T-helper 17 cell (primary cell): ENCODE data around the gene NME9. TPM values are rescaled to one million over a fixed set of nuclear protein-coding genes. Genes with fewer than 3 reads are reported as not detected.

Source experiments
- ATAC-seq: fragments of 150-1000 bp; cut with Tn5 transposase; 2 replicates; pipeline ENCODE4 v1.10.0; 2021; ENCODE audit warnings: mild to moderate bottlenecking, moderate library complexity
- DNase-seq, 3 donors: peaks; one replicate each; pipeline versions ENCODE4 v3.0.0 to v3.0.0-alpha.2; 2020 to 2021
- H3K9me3 ChIP-seq: one replicate; pipeline ENCODE4 v1.7.0; 2013; ENCODE audit warnings: low read length, mild to moderate bottlenecking; ENCODE audit not compliant: control insufficient read depth, poor library complexity, severe bottlenecking
- H3K27ac Mint-ChIP-seq: one replicate; pipeline ENCODE4 v1.8.0; 2022; ENCODE audit warnings: mild to moderate bottlenecking, moderate library complexity, mixed read lengths
- H3K27me3 Mint-ChIP-seq: one replicate; pipeline ENCODE4 v1.8.0; 2022; ENCODE audit warnings: mixed read lengths
- H3K36me3 Mint-ChIP-seq: one replicate; pipeline ENCODE4 v1.8.0; 2022; ENCODE audit warnings: low read depth, mixed read lengths
- H3K4me1 Mint-ChIP-seq: one replicate; pipeline ENCODE4 v1.8.0; 2022; ENCODE audit warnings: mild to moderate bottlenecking, mixed read lengths
- H3K4me3 Mint-ChIP-seq: one replicate; pipeline ENCODE4 v1.8.0; 2022; ENCODE audit warnings: mild to moderate bottlenecking, moderate library complexity, mixed read lengths
- total RNA-seq, 4 donors: library from RNA in 2 of 4; stranded (reverse) in 2 of 4; gene quantifications; one replicate each; pipeline ENCODE4 v1.2.3 and lab custom pipeline; 2022 to 2026

Gene NME9
- total RNA-seq, 2 donors from 2014 or later = 0.60 to 0.85 TPM

GRCh38 chr3:138281561-138281960 is 48.1 kb downstream of the NME9 start:
- ATAC-seq = no peak
- DNase-seq = no peak
- peaks cover 5% of the 10 kb centered on the region for H3K36me3 Mint-ChIP-seq
- peak overlapping the region; percentile 29 for H3K27ac Mint-ChIP-seq
- H3K27me3 Mint-ChIP-seq = no peaks in the 10 kb centered on the region
- no peak overlapping the region for H3K4me3 Mint-ChIP-seq
- H3K9me3 ChIP-seq = no peaks in the 10 kb centered on the region
- no peaks in the 10 kb centered on the region for H3K4me1 Mint-ChIP-seq

- Mint-ChIP-seq H3K4me3 (no peak overlapping the region), H3K36me3 (peaks cover 13% of the 10 kb centered on the region), H3K27ac (peak overlapping the region; percentile 11), H3K27me3 (no peaks in the 10 kb centered on the region), H3K4me1 (peaks cover 8% of the 10 kb centered on the region)
- DNase-seq = no peak
- no peak for ATAC-seq
- H3K9me3 ChIP-seq = no peaks in the 10 kb centered on the region
These were observed 58.4 kb downstream of the NME9 start for GRCh38 chr3:138271189-138271794.

GRCh38 chr3:138270245-138270644 is 59.4 kb downstream of the NME9 start:
- peaks cover 19% of the 10 kb centered on the region for H3K36me3 Mint-ChIP-seq
- DNase-seq (no peak), ATAC-seq (no peak)
- H3K27me3 Mint-ChIP-seq = no peaks in the 10 kb centered on the region
- H3K4me3 Mint-ChIP-seq = no peak overlapping the region
- H3K9me3 ChIP-seq = no peaks in the 10 kb centered on the region
- no peak overlapping the region for H3K27ac Mint-ChIP-seq
- peaks cover 8% of the 10 kb centered on the region for H3K4me1 Mint-ChIP-seq

GRCh38 chr3:138267083-138267482 is 62.6 kb downstream of the NME9 start:
- no peaks in the 10 kb centered on the region for H3K9me3 ChIP-seq
- no peak for ATAC-seq
- peaks cover 14% of the 10 kb centered on the region for H3K36me3 Mint-ChIP-seq
- H3K27me3 Mint-ChIP-seq = no peaks in the 10 kb centered on the region
- no peak for DNase-seq
- no peak overlapping the region for H3K4me3 Mint-ChIP-seq
- H3K27ac Mint-ChIP-seq = no peak overlapping the region
- H3K4me1 Mint-ChIP-seq = peaks cover 6% of the 10 kb centered on the region

GRCh38 chr3:138265745-138266144 is 63.9 kb downstream of the NME9 start:
- Mint-ChIP-seq H3K27ac (peak overlapping the region; percentile 80), H3K4me1 (peaks cover 11% of the 10 kb centered on the region), H3K4me3 (no peak overlapping the region), H3K27me3 (no peaks in the 10 kb centered on the region), H3K36me3 (peaks cover 18% of the 10 kb centered on the region)
- ATAC-seq = no peak
- DNase-seq = no peak
- no peaks in the 10 kb centered on the region for H3K9me3 ChIP-seq

GRCh38 chr3:138263104-138263503 is 66.5 kb downstream of the NME9 start:
- ATAC-seq = no peak
- H3K4me1 Mint-ChIP-seq = peaks cover 15% of the 10 kb centered on the region
- H3K36me3 Mint-ChIP-seq = peaks cover 20% of the 10 kb centered on the region
- no peak overlapping the region for H3K27ac Mint-ChIP-seq
- H3K9me3 ChIP-seq = no peaks in the 10 kb centered on the region
- DNase-seq = no peak
- no peak overlapping the region for H3K4me3 Mint-ChIP-seq
- no peaks in the 10 kb centered on the region for H3K27me3 Mint-ChIP-seq

GRCh38 chr3:138260611-138261010 is 69.0 kb downstream of the NME9 start:
- no peaks in the 10 kb centered on the region for H3K27me3 Mint-ChIP-seq
- DNase-seq (no peak), ATAC-seq (no peak)
- peaks cover 14% of the 10 kb centered on the region for H3K36me3 Mint-ChIP-seq
- no peak overlapping the region for H3K4me3 Mint-ChIP-seq
- H3K9me3 ChIP-seq = no peaks in the 10 kb centered on the region
- H3K4me1 Mint-ChIP-seq = peaks cover 13% of the 10 kb centered on the region
- no peak overlapping the region for H3K27ac Mint-ChIP-seq

- ATAC-seq (no peak), DNase-seq (no peak)
- Mint-ChIP-seq H3K4me1 (peaks cover 14% of the 10 kb centered on the region), H3K4me3 (no peak overlapping the region), H3K36me3 (peaks cover 11% of the 10 kb centered on the region), H3K27ac (no peak overlapping the region), H3K27me3 (no peaks in the 10 kb centered on the region)
- H3K9me3 ChIP-seq = no peaks in the 10 kb centered on the region
These were observed 70.5 kb downstream of the NME9 start for GRCh38 chr3:138259126-138259525.

GRCh38 chr3:138257986-138258385 is 71.7 kb downstream of the NME9 start:
- no peak for ATAC-seq
- Mint-ChIP-seq H3K36me3 (peaks cover 11% of the 10 kb centered on the region), H3K4me1 (peaks cover 15% of the 10 kb centered on the region), H3K27ac (no peak overlapping the region), H3K27me3 (no peaks in the 10 kb centered on the region), H3K4me3 (no peak overlapping the region)
- H3K9me3 ChIP-seq = no peaks in the 10 kb centered on the region
- DNase-seq = no peak

- Mint-ChIP-seq H3K27ac (no peak overlapping the region), H3K27me3 (no peaks in the 10 kb centered on the region), H3K36me3 (peaks cover 3% of the 10 kb centered on the region), H3K4me1 (peaks cover 7% of the 10 kb centered on the region), H3K4me3 (no peak overlapping the region)
- no peaks in the 10 kb centered on the region for H3K9me3 ChIP-seq
- ATAC-seq = no peak
- DNase-seq = no peak
These were observed 73.6 kb downstream of the NME9 start for GRCh38 chr3:138256022-138256421.

- no peak for DNase-seq
- no peak for ATAC-seq
- Mint-ChIP-seq H3K27me3 (no peaks in the 10 kb centered on the region), H3K4me3 (no peak overlapping the region), H3K27ac (no peak overlapping the region), H3K4me1 (peaks cover 2% of the 10 kb centered on the region), H3K36me3 (no peaks in the 10 kb centered on the region)
- no peaks in the 10 kb centered on the region for H3K9me3 ChIP-seq
These were observed 75.4 kb downstream of the NME9 start for GRCh38 chr3:138254216-138254615.

GRCh38 chr3:138253609-138254008 is 76.0 kb downstream of the NME9 start:
- H3K27ac Mint-ChIP-seq = no peak overlapping the region
- H3K4me1 Mint-ChIP-seq = peaks cover 2% of the 10 kb centered on the region
- no peak overlapping the region for H3K4me3 Mint-ChIP-seq
- DNase-seq (no peak), ATAC-seq (no peak)
- H3K27me3 Mint-ChIP-seq = no peaks in the 10 kb centered on the region
- no peaks in the 10 kb centered on the region for H3K9me3 ChIP-seq
- no peaks in the 10 kb centered on the region for H3K36me3 Mint-ChIP-seq
